ENCODE data around the gene YES1.

Gene YES1

DNA sequence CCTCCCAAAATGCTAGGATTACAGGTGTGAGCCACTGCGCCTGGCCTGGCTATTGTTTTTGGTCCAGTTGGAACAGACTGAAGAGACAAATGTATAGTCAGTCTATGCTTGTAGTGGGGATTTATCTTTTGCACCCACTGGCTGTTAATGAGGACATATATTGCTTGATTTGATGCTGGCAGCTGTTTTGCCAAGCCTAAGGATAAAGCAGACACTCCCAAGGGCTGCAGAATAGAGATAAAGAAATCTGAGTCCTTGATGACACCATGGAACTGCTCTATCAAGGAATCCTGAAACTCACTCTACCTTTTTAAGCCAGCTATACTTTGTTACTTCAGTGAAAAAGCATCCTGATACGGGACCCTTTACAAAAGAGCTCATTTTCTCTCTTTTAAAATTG lies 56.5 kb downstream of the YES1 start:
- peak; percentile 88 to 93 for DNase-seq
- TF ChIP-seq POLR2A (IDR thresholded peaks at IDR 0.05; ENCODE audit: low read length) = no peak
- no peak for TF ChIP-seq GATA1 (IDR thresholded peaks at IDR 0.05; ENCODE audit: low read depth, low read length)

DNA sequence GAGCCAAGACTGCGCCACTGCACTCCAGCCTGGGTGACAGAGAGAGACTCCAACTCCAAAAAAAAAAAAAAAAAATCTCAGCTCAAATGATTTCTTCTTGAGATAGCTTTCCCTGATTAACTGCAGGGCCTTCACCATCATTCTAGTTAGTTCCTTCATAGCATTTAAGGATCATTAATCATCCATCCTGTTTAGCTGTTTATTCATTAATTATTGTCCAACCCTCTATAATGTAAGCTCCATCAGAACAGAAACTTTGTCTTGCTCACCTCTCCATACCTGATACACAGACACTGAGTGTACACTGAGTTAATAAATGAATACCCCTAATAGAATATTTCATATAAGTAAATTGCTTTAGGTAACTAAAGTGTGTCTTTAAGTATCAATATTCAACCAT lies 57.4 kb downstream of the YES1 start:
- no peak for DNase-seq
- TF ChIP-seq POLR2A (IDR thresholded peaks at IDR 0.05; ENCODE audit: low read length) (no peak), GATA1 (IDR thresholded peaks at IDR 0.05; ENCODE audit: low read depth, low read length) (no peak)

DNA sequence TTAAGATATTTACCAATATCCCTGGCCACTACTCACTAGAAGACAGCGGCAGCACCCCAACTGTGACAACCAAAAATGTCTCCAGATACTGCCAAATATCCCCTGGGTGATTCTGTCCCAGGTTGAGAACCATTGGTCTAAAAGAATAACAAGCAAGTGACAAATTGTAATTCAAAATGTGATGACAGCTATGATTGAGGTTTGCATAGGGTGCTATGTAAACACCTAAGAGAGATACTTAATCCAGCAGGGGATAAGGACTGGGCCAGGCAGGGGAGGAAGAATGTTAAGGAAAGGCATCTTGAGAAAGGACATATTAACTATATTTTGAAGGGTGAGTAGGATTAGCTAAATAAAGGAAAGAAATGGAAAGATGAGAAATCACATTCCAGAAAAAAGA lies 61.6 kb downstream of the YES1 start:
- TF ChIP-seq POLR2A (IDR thresholded peaks at IDR 0.05; ENCODE audit: low read length) (no peak), GATA1 (IDR thresholded peaks at IDR 0.05; ENCODE audit: low read depth, low read length) (no peak)
- DNase-seq = no peak

DNA sequence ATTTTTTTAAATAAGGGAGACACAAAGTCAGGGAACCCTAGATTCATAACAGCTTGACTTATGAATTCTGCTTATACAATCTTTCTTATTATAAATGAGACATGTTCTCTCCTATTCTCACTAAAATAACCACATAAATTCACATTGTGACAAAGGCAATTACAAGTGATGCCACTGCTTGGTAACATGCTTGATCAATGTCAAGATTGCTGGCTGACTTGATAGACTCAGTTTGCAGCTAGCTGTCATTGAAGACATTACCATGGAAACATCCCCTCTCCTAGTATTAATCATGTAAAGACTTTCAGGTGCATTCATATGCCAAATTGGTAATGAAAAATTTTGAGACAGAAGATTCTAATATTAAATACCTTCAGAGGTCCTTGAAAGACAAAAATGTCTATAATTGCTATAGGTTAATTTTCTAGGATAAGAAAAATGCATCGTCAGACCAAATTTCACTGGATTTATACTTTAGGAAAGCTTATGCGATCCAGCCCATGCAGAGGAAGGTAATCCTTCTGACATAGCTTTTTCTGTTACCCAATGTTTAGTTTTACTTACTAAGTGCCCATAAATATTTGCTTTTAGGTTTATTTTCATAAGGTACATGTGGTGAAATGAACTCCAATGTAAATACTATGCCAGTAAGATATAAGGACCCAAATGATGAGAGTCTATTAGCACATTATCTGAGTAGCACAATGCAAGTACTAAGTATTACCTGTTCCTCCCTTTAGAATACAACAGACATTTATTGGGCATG lies 67.0 kb downstream of the YES1 start:
- no peak for DNase-seq
- TF ChIP-seq POLR2A (IDR thresholded peaks at IDR 0.05; ENCODE audit: low read length) (no peak), GATA1 (IDR thresholded peaks at IDR 0.05; ENCODE audit: low read depth, low read length) (no peak)

DNA sequence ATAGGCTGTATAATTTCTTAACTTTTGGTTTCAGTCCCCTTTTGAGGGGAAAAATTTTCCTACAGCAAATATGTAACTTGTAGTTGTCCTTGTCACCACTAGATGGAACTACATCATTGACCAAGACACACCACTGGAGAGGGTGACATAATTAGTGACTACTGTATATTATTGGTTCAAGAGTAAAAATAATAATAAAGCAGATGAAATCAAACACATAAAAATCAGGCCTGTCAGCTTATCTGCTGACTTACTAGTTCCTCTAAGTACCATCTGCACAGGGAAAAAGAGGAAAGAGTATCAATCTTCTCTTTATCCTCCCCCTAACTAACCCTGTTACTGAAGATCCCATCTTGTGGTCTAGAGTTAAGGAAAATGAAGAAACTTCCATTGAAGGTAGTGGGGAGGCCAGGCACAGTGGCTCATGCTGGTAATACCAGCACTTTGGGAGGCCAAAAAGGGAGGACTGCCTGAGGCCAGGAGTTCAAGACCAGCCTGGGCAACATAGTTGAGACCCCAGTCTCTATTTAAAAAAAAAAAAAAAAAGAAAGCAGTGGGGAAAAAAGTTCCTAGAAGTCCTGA lies 70.0 kb downstream of the YES1 start:
- peak; percentile 78 to 83 for DNase-seq
- TF ChIP-seq GATA1 (IDR thresholded peaks at IDR 0.05; ENCODE audit: low read depth, low read length) (no peak), POLR2A (IDR thresholded peaks at IDR 0.05; ENCODE audit: low read length) (no peak)

DNA sequence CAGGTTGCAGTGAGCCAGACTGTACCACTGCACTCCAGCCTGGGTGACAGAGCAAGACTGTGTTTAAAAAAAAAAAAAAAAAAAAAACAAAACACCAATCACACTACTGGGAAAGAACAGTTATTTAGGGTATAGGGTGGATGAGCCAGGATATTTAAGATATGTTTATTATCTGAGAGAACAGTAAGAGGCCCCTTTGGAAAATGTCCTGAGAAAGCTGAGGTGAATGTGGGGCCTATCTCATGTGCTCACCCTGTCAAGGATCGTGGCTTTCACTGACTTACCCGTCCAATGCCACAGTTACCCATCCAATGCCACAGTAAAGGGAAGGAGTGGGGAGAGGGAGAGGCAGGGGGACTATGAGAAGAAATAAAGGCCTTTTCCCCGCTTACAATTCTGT lies 79.7 kb downstream of the YES1 start:
- no peak for TF ChIP-seq GATA1 (IDR thresholded peaks at IDR 0.05; ENCODE audit: low read depth, low read length)
- no peak for TF ChIP-seq POLR2A (IDR thresholded peaks at IDR 0.05; ENCODE audit: low read length)
- DNase-seq = peak; percentile 32 to 70

DNA sequence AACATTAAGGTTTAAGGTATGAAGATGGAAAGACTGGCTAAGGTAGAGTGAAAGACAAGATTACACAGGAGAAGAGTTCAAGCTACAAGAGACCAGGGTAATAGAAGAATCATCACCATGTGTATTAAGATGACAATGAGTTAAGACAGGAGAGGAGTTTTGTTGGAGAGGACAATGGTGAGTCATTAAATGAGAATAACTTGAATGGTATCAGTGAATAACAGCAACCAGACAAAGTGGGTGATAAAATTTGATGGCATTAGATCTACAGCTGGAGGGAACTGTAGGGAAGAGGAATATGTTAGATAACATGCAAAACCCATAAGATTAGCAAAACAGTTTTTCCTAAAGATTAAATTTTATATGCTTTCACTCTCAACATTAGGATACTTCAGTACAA lies 80.9 kb downstream of the YES1 start:
- no peak for TF ChIP-seq POLR2A (IDR thresholded peaks at IDR 0.05; ENCODE audit: low read length)
- no peak for TF ChIP-seq GATA1 (IDR thresholded peaks at IDR 0.05; ENCODE audit: low read depth, low read length)
- peak; percentile 65 to 91 for DNase-seq

DNA sequence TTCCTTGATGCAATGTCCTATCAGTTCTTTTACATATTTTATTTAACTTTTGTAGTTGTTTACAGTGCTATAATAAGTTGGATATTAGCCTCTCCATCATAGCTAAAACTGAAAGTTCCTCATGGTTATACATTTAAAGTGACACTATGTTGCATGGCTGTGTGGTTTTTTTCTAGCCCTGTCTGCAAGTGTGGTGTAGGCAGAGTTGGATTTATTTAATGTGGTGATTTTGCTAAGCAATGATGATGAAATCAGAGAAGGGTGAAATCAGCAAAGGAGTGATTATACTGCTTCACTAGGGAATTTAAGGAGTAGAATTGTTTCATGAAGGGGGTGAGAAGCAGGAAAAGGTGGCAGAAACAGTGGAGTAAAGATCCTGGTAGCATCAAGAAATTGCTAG lies 81.3 kb downstream of the YES1 start:
- DNase-seq = peak in 1 of 2 experiments; percentile 43
- no peak for TF ChIP-seq GATA1 (IDR thresholded peaks at IDR 0.05; ENCODE audit: low read depth, low read length)
- TF ChIP-seq POLR2A (IDR thresholded peaks at IDR 0.05; ENCODE audit: low read length) = no peak

DNA sequence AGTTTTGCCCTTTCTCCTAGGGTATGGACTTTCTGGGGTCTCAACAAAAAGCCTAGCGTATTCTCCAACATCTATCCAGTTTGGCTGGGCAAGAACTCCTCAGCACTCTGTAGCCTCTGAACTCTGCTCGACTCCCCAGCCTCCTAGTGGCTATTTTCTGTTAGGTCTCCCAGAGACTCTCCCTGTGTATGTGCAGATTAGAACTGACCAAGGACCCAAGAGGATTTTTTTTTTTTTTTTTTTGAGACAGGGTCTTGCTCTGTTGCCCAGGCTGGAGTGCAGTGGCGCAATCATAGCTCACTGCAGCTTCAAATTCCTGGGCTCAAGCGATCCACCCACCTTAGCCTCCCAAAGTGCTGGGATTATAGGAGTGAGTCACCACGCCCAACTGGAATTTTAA lies 81.9 kb downstream of the YES1 start:
- DNase-seq = peak; percentile 35 to 60

DNA sequence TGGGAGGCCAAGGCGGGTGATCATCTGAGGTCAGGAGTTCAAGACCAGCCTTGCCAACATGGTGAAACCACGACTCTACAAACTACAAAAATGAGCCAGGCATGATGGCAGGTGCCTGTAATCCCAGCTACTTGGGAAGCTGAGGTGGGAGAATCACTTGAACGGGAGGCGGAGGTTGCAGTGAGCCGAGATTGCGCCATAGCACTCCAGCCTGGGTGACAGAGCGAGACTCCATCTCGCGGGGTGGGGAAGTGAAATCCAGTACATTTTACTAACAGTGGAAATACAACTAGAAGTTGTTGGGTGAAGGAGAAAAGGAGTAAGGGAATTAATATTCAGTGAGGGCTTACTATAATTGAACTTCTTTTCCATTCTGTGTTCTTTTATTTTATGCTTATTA lies 86.4 kb downstream of the YES1 start:
- DNase-seq = no peak
- no peak for TF ChIP-seq POLR2A (IDR thresholded peaks at IDR 0.05; ENCODE audit: low read length)
- TF ChIP-seq GATA1 (IDR thresholded peaks at IDR 0.05; ENCODE audit: low read depth, low read length) = no peak

DNA sequence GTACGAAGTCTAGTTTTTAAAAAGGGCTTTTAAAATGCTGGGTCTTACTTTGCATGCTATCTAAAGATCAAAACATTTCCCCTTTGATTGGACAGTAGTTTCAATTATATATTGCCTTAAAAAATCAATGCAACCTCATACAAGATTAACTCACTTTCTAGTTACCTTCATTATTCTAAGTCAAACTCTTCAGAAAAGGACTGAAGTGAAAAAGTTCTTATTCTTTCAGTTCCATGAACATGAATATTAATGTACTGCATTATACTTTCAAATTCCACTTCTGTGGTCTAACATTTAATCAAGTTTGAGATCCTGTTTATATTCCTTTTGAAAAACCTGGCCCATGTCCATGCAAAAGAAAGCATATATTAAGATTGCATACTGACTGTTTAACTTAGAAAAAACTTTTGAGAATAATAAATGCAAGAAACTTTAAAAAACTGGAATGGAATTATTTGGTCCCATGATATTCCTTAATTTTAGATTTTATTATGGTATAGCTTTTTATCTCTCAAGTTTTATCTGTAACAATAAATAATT lies 88.4 kb downstream of the YES1 start:
- no peak for DNase-seq
- no peak for TF ChIP-seq POLR2A (IDR thresholded peaks at IDR 0.05; ENCODE audit: low read length)
- TF ChIP-seq GATA1 (IDR thresholded peaks at IDR 0.05; ENCODE audit: low read depth, low read length) = no peak

DNA sequence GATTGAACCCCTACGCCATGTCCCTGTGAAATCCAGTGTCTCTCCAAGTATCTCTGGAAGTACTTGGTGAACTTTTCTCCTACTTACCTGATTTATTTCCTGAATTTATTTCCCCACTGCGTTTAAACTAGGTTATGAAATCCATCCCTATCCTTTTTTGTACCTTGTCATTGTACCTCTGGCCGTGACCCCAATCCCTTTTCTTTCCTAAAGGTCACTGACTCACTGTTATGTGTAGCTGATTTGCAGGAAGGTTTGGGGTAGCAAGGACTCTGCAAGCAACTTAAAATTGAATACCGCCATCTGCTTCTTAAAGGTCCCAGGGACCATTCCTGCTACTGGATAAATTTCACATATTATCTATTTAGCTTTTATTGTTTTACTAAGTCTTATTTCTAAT lies 95.0 kb downstream of the YES1 start:
- no peak for DNase-seq

DNA sequence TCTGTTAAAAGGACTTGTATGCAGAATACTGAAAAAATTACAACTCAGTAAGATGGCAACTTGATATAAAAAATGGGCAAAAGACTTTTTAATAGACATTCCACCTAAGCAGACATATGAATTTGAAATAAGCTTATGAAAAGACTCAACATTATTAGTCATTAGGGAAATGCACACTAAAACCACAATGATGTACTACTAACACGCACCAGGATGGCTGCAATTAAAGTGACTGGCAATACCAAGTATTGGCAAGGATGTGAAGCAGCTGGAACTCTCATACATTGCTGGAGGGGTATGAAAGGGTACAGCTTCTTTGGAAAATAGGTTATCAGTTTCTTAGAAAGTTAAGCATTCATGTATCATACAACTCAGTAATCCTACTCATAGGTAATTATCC lies 96.4 kb downstream of the YES1 start:
- DNase-seq = no peak

More for the DNA sequence above, 95.0 kb downstream of the YES1 start:
- TF ChIP-seq POLR2A (IDR thresholded peaks at IDR 0.05; ENCODE audit: low read length) = no peak
- no peak for TF ChIP-seq GATA1 (IDR thresholded peaks at IDR 0.05; ENCODE audit: low read depth, low read length)

DNA sequence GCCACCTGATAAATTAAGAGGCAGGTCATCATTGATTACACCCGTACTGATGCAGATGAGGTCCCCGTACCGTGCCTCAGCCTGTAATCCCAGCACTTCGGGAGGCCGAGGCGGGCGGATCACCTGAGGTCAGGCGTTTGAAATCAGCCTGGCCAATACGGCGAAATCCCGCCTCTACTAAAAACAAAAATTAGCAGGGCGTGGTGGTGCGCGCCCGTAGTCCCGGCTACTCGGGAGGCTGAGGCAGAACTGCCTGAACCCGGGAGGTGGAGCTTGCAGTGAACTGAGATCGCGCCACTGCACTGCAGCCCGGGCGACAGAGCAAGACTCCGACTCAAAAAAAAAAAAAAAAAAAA lies 98.9 kb downstream of the YES1 start:
- no peak for DNase-seq
- TF ChIP-seq GATA1 (IDR thresholded peaks at IDR 0.05; ENCODE audit: low read depth, low read length) = no peak
- no peak for TF ChIP-seq POLR2A (IDR thresholded peaks at IDR 0.05; ENCODE audit: low read length)

More for the DNA sequence above, 96.4 kb downstream of the YES1 start:
- no peak for TF ChIP-seq POLR2A (IDR thresholded peaks at IDR 0.05; ENCODE audit: low read length)
- no peak for TF ChIP-seq GATA1 (IDR thresholded peaks at IDR 0.05; ENCODE audit: low read depth, low read length)

All from erythroblast (primary cell).